ENCODE data around the gene NLRC3.

The NLRC3 gene

DNA sequence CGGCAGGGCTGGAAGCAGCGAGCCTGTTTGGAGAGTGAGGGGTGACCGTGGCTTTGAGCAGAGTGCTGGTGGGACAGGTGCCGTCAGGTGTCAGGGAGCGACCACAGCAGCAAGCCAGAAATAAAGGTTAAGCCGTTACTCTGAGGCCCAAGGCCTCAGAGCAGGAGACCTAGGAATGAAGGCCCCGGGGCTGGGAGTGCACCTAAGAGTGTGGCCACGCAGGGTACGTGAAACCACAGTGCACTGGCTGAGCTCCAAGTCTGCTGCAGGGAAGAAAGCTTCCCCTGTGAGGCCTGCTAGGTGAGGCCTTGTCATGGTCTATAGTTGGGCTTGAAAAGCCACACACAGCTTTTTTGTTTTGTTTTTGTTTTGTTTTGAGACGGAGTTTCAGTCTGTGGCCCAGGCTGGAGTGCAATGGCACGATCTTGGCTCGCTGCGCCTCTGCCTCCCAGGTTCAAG, 67.7 kb downstream of the NLRC3 start:
- TF ChIP-seq, protein P1, sequence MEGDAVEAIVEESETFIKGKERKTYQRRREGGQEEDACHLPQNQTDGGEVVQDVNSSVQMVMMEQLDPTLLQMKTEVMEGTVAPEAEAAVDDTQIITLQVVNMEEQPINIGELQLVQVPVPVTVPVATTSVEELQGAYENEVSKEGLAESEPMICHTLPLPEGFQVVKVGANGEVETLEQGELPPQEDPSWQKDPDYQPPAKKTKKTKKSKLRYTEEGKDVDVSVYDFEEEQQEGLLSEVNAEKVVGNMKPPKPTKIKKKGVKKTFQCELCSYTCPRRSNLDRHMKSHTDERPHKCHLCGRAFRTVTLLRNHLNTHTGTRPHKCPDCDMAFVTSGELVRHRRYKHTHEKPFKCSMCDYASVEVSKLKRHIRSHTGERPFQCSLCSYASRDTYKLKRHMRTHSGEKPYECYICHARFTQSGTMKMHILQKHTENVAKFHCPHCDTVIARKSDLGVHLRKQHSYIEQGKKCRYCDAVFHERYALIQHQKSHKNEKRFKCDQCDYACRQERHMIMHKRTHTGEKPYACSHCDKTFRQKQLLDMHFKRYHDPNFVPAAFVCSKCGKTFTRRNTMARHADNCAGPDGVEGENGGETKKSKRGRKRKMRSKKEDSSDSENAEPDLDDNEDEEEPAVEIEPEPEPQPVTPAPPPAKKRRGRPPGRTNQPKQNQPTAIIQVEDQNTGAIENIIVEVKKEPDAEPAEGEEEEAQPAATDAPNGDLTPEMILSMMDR (IDR thresholded peaks at IDR 0.05; ENCODE audit: borderline replicate concordance, insufficient read depth, low read depth, low read length) = no peak
- no peak overlapping the region for H3K4me3 ChIP-seq (ENCODE audit: low read depth, low read length)

DNA sequence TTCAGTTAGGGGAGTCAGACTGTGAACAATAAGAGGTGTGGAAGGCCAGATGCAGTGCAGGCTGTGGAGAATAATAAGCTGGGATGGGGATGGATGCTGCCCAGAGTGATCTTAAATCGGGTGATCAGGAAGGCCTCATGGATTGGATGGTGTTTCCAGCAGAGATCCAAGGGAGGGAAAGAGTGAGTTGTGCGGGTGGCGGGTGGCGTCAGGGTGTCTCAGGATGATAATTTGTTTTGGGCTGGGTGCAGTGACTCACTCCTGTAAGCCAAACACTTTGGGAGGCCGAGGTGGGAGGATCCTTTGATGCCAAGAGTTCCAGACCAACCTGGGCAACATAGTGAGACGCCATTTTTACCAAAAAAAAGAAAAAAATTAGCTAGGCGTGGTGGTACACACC, 68.5 kb downstream of the NLRC3 start:
- TF ChIP-seq, protein P1 (IDR thresholded peaks at IDR 0.05; ENCODE audit: borderline replicate concordance, insufficient read depth, low read depth, low read length) = no peak
- H3K4me3 ChIP-seq (ENCODE audit: low read depth, low read length) = no peak overlapping the region

DNA sequence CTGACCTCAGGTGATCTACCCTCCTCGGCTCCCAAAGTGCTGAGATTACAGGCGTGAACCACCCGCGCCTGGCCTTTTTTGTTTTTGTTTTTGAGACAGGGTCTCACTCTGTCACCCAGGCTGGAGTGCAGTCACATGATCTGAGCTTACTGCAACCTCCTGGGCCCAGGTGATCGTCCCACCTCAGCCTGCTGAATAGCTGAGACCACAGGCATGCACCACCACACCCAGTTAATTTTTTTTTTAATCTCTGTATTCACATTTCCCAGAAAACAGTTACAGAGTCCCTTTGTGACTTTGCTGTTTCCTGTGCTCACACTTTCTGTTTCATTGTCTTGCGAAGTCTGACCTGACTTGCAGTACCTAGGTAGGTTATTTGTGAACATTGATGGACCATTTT, 73.7 kb downstream of the NLRC3 start:
- TF ChIP-seq, protein P1 (IDR thresholded peaks at IDR 0.05; ENCODE audit: borderline replicate concordance, insufficient read depth, low read depth, low read length) = no peak

DNA sequence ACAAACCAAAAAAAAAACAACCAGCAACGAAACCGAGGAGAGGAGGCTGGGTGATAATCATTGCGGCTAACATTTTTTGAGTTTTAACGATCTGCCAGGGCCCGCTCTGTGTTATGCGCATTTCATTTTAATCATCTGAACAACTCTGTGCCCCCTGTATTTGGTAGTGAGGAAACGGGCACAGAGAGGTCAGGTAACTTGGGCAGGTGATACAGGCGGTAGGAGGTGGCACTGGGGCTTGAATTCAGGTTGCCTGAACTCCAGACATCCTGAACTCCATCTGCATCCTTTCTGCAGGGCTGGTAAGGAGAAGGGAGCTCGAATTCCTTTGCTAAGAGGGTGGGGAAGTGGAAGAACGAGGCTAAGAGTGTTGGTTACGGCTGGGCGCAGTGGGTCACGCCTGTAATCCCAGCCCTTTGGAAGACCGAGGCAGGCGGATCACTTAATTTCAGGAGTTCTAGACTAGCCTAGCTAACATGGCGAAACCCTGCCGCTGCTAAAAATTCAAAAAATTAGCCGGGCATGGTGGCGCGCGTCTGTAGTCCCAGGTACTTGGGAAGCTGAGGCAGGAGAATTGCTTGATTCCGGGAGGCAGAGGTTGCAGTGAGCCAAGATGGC, 75.3 kb downstream of the NLRC3 start:
- TF ChIP-seq, protein P1 (IDR thresholded peaks at IDR 0.05; ENCODE audit: borderline replicate concordance, insufficient read depth, low read depth, low read length) = no peak
- H3K4me3 ChIP-seq (ENCODE audit: low read depth, low read length) = peak overlapping the region; percentile 81

More for the DNA sequence above, 73.7 kb downstream of the NLRC3 start:
- no peak overlapping the region for H3K4me3 ChIP-seq (ENCODE audit: low read depth, low read length)

DNA sequence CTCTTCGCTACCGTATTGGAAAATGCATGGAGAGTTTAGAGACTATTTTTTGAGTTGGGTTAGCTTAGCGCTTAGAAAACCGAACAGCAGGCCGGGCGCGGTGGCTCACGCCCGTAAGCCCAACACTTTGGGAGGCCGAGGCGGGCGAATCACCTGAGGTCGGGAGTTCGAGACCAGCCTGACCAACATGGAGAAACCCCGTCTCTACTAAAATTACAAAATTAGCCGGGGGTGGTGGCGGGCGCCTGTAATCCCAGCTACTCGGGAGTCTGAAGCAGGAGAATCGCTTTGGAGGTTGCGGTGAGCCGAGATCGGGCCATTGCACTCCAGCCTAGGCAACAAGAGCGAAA, 75.8 kb downstream of the NLRC3 start:
- peak overlapping the region; percentile 81 for H3K4me3 ChIP-seq (ENCODE audit: low read depth, low read length)

DNA sequence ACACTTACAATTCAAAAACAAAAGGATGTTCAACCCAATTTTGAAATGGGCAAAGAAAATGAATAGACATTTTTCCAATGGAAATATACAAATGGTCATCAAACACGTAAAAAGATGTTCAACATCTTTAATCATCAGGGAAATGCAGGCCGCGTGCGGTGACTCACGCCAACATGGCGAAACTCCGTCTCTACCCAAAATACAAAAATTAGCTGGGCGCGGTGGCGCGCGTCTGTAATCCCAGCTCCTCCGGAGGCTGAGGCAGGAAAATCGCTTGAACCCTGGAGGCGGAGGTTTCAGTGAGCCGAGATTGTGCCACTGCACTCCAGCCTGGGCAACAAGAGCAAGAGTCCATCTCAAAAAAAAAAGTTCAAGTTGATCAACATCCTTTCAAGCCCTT, 78.2 kb downstream of the NLRC3 start:
- TF ChIP-seq, protein P1 (IDR thresholded peaks at IDR 0.05; ENCODE audit: borderline replicate concordance, insufficient read depth, low read depth, low read length) = no peak
- H3K4me3 ChIP-seq (ENCODE audit: low read depth, low read length) = no peak overlapping the region

DNA sequence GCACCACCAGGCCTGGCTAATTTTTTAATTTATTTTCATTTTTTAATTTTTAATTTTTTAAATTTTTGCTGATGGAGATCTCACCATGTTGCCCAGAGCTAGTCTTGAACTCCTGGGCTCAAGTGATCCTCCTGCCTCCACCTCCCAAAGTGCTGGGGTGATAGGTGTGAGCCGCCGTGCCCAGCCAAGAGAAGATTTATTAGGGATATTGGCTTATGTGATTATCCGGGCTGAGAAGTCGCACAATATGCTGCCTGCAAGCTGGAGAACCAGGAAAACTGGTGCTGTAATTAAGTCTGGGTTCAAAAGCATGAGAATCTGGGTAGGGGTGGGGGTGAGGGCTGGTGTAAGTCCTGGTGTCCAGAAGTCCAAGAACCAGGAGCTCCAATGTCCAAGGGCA, 79.4 kb downstream of the NLRC3 start:
- TF ChIP-seq, protein P1 (IDR thresholded peaks at IDR 0.05; ENCODE audit: borderline replicate concordance, insufficient read depth, low read depth, low read length) = no peak
- no peak overlapping the region for H3K4me3 ChIP-seq (ENCODE audit: low read depth, low read length)

DNA sequence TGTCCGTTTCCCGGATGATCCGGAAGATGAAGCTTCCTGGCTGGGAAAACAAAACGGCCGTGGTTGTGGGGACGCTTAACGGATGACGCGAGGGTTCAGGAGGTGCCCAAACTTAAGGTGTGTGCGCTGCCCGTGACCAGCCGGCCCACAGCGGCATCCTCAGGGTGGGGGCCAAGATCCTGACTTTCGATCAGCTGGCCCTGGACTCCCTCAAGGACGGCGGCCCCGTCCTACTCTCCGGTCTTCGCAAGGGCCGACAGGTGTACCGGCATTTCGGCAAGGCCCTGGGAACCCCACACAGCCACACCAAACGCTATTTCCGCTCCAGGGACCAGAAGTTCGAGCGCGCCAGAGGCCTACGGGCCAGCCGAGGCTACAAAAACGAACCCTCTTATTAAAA, 80.8 kb downstream of the NLRC3 start:
- TF ChIP-seq, protein P1 (IDR thresholded peaks at IDR 0.05; ENCODE audit: borderline replicate concordance, insufficient read depth, low read depth, low read length) = no peak
- H3K4me3 ChIP-seq (ENCODE audit: low read depth, low read length) = no peak overlapping the region

All from GM12875 (cell line).